GM23338 (cell line): ENCODE results near the gene MAP2K6. TPM values are rescaled to one million over a fixed set of nuclear protein-coding genes. Genes with fewer than 3 reads are reported as not detected.
A peak's percentile ranks its signal among the peaks of the same experiment; 100 is the strongest.

Experiments used
- ATAC-seq: fragments of 200-7000 bp; cut with Tn5 transposase; 3 replicates; pipeline ENCODE4 v1.9.1; 2020
- DNase-seq: peaks from one replicate; pipeline ENCODE4 v3.0.0-alpha.2; 2015; ENCODE audit warnings: low spot score
- H2AFZ ChIP-seq: fragments of 200-600 bp; sonication (generic); 2 replicates; pipeline ENCODE4 v1.8.0; 2016; ENCODE audit warnings: antibody characterized with exemption, mild to moderate bottlenecking, moderate library complexity
- H3F3A ChIP-seq: fragments of 200-600 bp; sonication (generic); replicated peaks from 2 replicates; pipeline ENCODE4 v1.8.0; 2017; ENCODE audit warnings: antibody characterized with exemption, mixed run types, low read depth
- H3K27ac ChIP-seq: fragments of 200-600 bp; sonication (generic); 2 replicates; pipeline ENCODE4 v1.6.1; 2016; ENCODE audit warnings: low read depth
- H3K27me3 ChIP-seq: fragments of 200-600 bp; sonication (generic); 2 replicates; pipeline ENCODE4 v1.8.0; 2016; ENCODE audit warnings: mild to moderate bottlenecking, mixed run types, moderate library complexity; ENCODE audit not compliant: insufficient read depth
- H3K36me3 ChIP-seq: fragments of 200-600 bp; sonication (generic); 2 replicates; pipeline ENCODE4 v1.8.0; 2016; ENCODE audit warnings: mild to moderate bottlenecking; ENCODE audit not compliant: insufficient read depth
- H3K4me1 ChIP-seq: fragments of 200-600 bp; sonication (generic); 2 replicates; pipeline ENCODE4 v1.8.0; 2016; ENCODE audit warnings: mild to moderate bottlenecking, moderate library complexity; ENCODE audit not compliant: insufficient read depth
- H3K4me2 ChIP-seq: fragments of 200-600 bp; sonication (generic); 2 replicates; pipeline ENCODE4 v1.7.1; 2017; ENCODE audit warnings: mixed run types
- H3K4me3 ChIP-seq: fragments of 200-600 bp; sonication (generic); 2 replicates; pipeline ENCODE4 v1.6.1; 2016; ENCODE audit warnings: mixed run types
- H3K79me2 ChIP-seq: fragments of 200-600 bp; sonication (generic); replicated peaks from 2 replicates; pipeline ENCODE4 v1.8.0; 2017; ENCODE audit warnings: mild to moderate bottlenecking; ENCODE audit not compliant: insufficient read depth
- H3K9me2 ChIP-seq: fragments of 200-600 bp; sonication (generic); 2 replicates; pipeline ENCODE4 v1.8.0; 2017; ENCODE audit not compliant: insufficient read depth
- H4K20me1 ChIP-seq: fragments of 200-600 bp; sonication (generic); replicated peaks from 2 replicates; pipeline ENCODE4 v1.8.0; 2017; ENCODE audit warnings: mild to moderate bottlenecking; ENCODE audit not compliant: insufficient read depth
- H3K27ac Mint-ChIP-seq: 2 replicates; pipeline ENCODE4 v1.8.0; 2020; ENCODE audit warnings: inconsistent platforms, mild to moderate bottlenecking, moderate library complexity, mixed read lengths
- H3K27me3 Mint-ChIP-seq: 3 replicates; pipeline ENCODE4 v1.8.0; 2022; ENCODE audit warnings: low read depth, mild to moderate bottlenecking, moderate library complexity, mixed read lengths, inconsistent platforms; ENCODE audit not compliant: insufficient read depth, poor library complexity
- H3K36me3 Mint-ChIP-seq: 3 replicates; pipeline ENCODE4 v1.8.0; 2021; ENCODE audit warnings: low read depth, mild to moderate bottlenecking, inconsistent platforms, moderate library complexity, mixed read lengths
- H3K4me1 Mint-ChIP-seq: 3 replicates; pipeline ENCODE4 v1.8.0; 2020; ENCODE audit warnings: mild to moderate bottlenecking, inconsistent platforms, mixed read lengths
- H3K4me3 Mint-ChIP-seq: 3 replicates; pipeline ENCODE4 v1.8.0; 2021; ENCODE audit warnings: moderate library complexity, mild to moderate bottlenecking, inconsistent platforms, mixed read lengths
- H3K9me3 Mint-ChIP-seq: 3 replicates; pipeline ENCODE4 v1.8.0; 2020; ENCODE audit warnings: moderate library complexity, mild to moderate bottlenecking, inconsistent platforms, mixed read lengths
- CREB1 ChIP-seq: fragments of 250-450 bp; sonication (Bioruptor Pico); IDR thresholded peaks from 2 replicates; pipeline ENCODE4 v1.5.0; 2020; ENCODE audit warnings: low read depth, mild to moderate bottlenecking, moderate library complexity
- CTCF ChIP-seq, 2 experiments: fragments of 200-600 bp in 1 of 2; sonication (generic) in 1 of 2; conservative IDR thresholded peaks; 2 replicates each; pipeline versions ENCODE4 v1.5.1 to v1.6.1; 2016 to 2017; ENCODE audit warnings: antibody characterized with exemption in 2 of 2, low read depth in 2 of 2, mild to moderate bottlenecking in 2 of 2, moderate library complexity in 1 of 2
- EZH2 ChIP-seq: fragments of 200-600 bp; sonication (generic); IDR thresholded peaks from one replicate; pipeline ENCODE4 v1.8.0; 2017; ENCODE audit warnings: antibody characterized with exemption, mild to moderate bottlenecking, low read depth; ENCODE audit not compliant: unreplicated experiment
- POLR2AphosphoS5 ChIP-seq: IDR thresholded peaks from 2 replicates; pipeline ENCODE4 v1.6.1; 2016; ENCODE audit warnings: antibody characterized with exemption, low read depth
- STAT1 ChIP-seq: IDR thresholded peaks from one replicate; pipeline ENCODE4 v1.6.1; 2016; ENCODE audit warnings: antibody characterized with exemption; ENCODE audit not compliant: unreplicated experiment
- ZNF331 ChIP-seq: fragments of 250-450 bp; sonication (Bioruptor Pico); IDR thresholded peaks from 2 replicates; pipeline ENCODE4 v1.5.0; 2020; ENCODE audit warnings: low read depth, mild to moderate bottlenecking, moderate library complexity
- ZNF462 ChIP-seq: fragments of 250-450 bp; sonication (Bioruptor Pico); IDR thresholded peaks from 2 replicates; pipeline ENCODE4 v1.5.0; 2020; ENCODE audit warnings: mild to moderate bottlenecking, moderate library complexity
- polyA plus RNA-seq: library from polyadenylated mRNA; unstranded; fragments of >200 nt; fragmentation: Nextera tagmentation; extraction: Ambion mirVana; gene quantifications from 2 replicates; pipeline ENCODE4 v1.2.1, GENCODE V29; 2016
- total RNA-seq: library from RNA; depleted of rRNA; stranded (reverse); fragments of >200 nt; shearing (Covaris generic); gene quantifications from 2 replicates; pipeline ENCODE4 v1.2.3, GENCODE V29; 2014

Gene MAP2K6
- total and polyA plus RNA-seq, 2 experiments from 2014 or later: 26.3 to 31.1 TPM

GRCh38 chr17:69466905-69467667, 52.6 kb downstream of the MAP2K6 start:
- DNase-seq (peak; percentile 65), ATAC-seq (peak; percentile 84)
- Histone ChIP-seq H3K79me2 (peaks cover 37% of the 10 kb centered on the region), H3K9me2 (no peaks in the 10 kb centered on the region), H4K20me1 (no peaks in the 10 kb centered on the region), H3K4me2 (peak overlapping the region; percentile 19; the same call in 1 of the 2 replicates), H3K36me3 (no peaks in the 10 kb centered on the region), H3F3A (peaks cover 3% of the 10 kb centered on the region; the same call in 1 of the 2 replicates), H3K27ac (peak overlapping the region; percentile 26; the same call in 1 of the 2 replicates), H2AFZ (no peak overlapping the region), H3K4me3 (no peak overlapping the region), H3K4me1 (peaks cover 23% of the 10 kb centered on the region), H3K27me3 (no peaks in the 10 kb centered on the region)
- no peak overlapping the region for H3K27ac Mint-ChIP-seq
- H3K4me3 Mint-ChIP-seq: no peak overlapping the region
- H3K9me3 Mint-ChIP-seq: no peaks in the 10 kb centered on the region; the same call in 2 of the 3 replicates
- peaks cover 33% of the 10 kb centered on the region for H3K4me1 Mint-ChIP-seq
- H3K36me3 Mint-ChIP-seq: peaks cover 25% of the 10 kb centered on the region
- no peaks in the 10 kb centered on the region for H3K27me3 Mint-ChIP-seq
- TF ChIP-seq STAT1 (no peak), ZNF331 (CRISPR knock-in tag) (no peak), ZNF462 (CRISPR knock-in tag) (no peak; the same call in 1 of the 2 replicates), EZH2 (no peak), CTCF (conservative IDR thresholded peaks at IDR 0.05; ENCODE audit: low read depth in 2 of 2) (no peak), POLR2AphosphoS5 (no peak), CREB1 (no peak)
